Skeletal muscle cell (primary cell): ENCODE measurements around the gene LKAAEAR1.

Experiments
- DNase-seq: peaks from one replicate; pipeline ENCODE4 v3.0.0-alpha.2; 2010; ENCODE audit warnings: low read depth
- H3K4me3 ChIP-seq: 2 replicates; pipeline ENCODE4 v1.5.1; 2011; ENCODE audit warnings: low read depth, mild to moderate bottlenecking, control low read depth, low read length, moderate library complexity

The LKAAEAR1 gene

GRCh38 chr20:64042054-64042781 is 42.0 kb downstream of the LKAAEAR1 start:
- no peak for DNase-seq
- H3K4me3 ChIP-seq: peak overlapping the region; percentile 38

- no peak overlapping the region for H3K4me3 ChIP-seq
- DNase-seq: no peak
Measured at GRCh38 chr20:64041781-64042053, 42.5 kb downstream of the LKAAEAR1 start.

GRCh38 chr20:64041040-64041780 is 43.0 kb downstream of the LKAAEAR1 start:
- no peak overlapping the region for H3K4me3 ChIP-seq
- no peak for DNase-seq

DNA sequence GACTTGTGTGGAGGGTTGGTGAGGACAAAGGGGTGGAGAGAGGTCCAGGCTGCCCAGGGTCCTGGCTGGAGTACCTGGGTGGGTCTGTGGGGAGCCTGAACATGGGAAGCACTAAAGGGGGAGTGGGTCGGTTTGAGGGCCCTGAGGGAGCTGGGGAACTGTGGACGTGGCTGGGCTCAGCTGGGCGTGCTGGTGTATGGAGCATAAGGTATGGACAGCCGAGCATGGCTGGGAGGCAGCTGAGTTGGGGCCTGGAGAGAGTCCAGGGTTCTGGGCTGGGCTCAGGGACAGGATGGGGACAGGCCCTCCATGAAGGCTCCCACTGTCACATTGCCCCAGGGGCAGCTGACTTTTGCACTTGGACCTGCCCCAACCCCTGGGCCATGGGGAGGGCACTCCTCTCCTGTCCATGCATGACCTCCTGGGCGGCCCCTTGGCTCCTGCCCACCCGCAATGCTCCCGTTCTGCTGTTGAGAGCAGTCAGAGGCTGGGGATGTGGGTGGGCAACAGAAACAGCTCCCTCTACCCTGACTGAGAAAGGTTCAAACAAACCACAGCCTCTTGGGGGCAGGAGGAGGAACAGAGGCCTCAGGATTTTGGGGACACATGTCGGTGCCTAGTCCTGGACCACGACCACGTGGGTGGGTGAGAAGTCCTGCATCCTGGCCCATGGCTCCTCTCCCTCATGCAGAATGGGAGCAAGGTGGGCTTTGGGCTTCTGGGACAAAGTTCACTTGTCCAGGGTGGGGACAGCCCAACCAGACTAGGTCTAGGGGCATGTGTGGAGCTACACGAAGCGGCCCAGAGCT is 43.8 kb downstream of the LKAAEAR1 start:
- H3K4me3 ChIP-seq: no peak overlapping the region
- no peak for DNase-seq

DNA sequence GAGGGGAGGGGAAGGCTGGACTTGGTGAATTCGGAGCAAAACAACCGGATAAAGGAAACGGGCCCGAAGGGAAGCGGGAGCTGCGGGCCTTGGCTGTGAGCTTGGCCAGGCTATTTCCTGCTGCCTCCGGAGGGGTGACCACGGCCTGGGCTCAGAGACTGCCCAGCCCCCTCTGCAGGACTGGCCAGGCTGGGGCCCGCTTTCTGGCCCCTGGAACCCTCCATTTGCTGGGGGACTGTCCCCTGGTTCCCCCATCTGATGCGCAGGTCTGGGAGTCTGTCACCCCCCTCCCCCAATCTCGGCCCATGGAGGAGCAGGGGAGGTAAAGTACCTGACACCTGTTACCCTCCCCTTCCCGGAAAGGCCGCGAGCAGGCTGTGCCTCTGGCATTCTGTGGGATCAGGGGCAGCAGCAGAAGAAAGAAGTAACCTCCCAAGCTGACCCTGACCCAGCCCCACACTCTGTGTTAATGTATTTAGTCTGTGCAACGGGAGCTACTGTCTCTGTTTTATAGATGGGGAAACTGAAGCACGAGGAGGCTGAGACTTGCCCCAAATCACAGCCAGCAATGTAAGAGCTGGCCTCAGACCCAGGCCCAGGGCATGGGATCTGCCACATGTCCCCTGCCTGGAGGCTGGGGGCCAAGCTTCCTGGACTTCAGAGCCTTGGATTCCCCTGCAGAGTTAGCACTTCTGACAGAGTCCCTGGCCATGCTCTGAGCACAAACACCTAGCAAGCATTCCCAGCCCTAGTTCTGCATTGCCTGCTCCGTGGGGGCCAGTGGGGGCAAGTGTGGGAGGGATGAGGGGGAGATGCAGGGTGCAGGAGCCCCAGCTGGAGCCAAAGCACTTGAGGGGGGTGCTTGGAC is 44.7 kb downstream of the LKAAEAR1 start:
- no peak for DNase-seq
- peak overlapping the region; percentile 37 for H3K4me3 ChIP-seq

- DNase-seq: no peak
- H3K4me3 ChIP-seq: peak overlapping the region; percentile 37
Measured at GRCh38 chr20:64038565-64039292, 45.5 kb downstream of the LKAAEAR1 start.

DNA sequence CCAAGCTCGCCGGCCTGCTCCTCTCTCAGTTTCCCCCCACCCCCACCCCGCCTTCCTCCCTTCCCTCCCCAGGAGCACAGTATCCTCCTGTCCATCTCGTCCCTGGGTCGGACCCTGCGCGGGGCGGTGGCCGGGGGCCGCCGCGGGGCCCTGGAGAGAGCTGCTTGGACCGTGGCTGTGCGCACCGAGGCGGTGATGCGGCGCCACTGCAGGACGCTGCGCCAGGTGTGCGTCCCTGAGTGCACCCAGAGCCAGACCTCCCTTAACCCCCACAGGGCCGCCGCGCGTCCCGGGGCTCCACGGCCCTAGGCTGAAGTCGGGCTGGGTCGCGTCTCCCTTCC is 46.0 kb downstream of the LKAAEAR1 start:
- no peak overlapping the region for H3K4me3 ChIP-seq
- DNase-seq: no peak

GRCh38 chr20:64037498-64038213 is 46.5 kb downstream of the LKAAEAR1 start:
- DNase-seq: no peak
- H3K4me3 ChIP-seq: no peak overlapping the region

GRCh38 chr20:64037199-64037497 is 47.0 kb downstream of the LKAAEAR1 start:
- no peak for DNase-seq
- no peak overlapping the region for H3K4me3 ChIP-seq

GRCh38 chr20:64036346-64037198 is 47.6 kb downstream of the LKAAEAR1 start:
- no peak overlapping the region for H3K4me3 ChIP-seq

GRCh38 chr20:64035933-64036345 is 48.3 kb downstream of the LKAAEAR1 start, which contains the start of gene C20orf204:
Gene C20orf204 (plus strand): TSS chr20:64036182. CDS start chr20:64036324, 142 bp downstream.
- no peak within 1 kb of the TSS for H3K4me3 ChIP-seq
- no peak for DNase-seq

More at GRCh38 chr20:64036346-64037198, 47.6 kb downstream of the LKAAEAR1 start:
- DNase-seq: no peak

GRCh38 chr20:64035066-64035932 is 48.9 kb downstream of the LKAAEAR1 start:
- no peak overlapping the region for H3K4me3 ChIP-seq
- no peak for DNase-seq

DNA sequence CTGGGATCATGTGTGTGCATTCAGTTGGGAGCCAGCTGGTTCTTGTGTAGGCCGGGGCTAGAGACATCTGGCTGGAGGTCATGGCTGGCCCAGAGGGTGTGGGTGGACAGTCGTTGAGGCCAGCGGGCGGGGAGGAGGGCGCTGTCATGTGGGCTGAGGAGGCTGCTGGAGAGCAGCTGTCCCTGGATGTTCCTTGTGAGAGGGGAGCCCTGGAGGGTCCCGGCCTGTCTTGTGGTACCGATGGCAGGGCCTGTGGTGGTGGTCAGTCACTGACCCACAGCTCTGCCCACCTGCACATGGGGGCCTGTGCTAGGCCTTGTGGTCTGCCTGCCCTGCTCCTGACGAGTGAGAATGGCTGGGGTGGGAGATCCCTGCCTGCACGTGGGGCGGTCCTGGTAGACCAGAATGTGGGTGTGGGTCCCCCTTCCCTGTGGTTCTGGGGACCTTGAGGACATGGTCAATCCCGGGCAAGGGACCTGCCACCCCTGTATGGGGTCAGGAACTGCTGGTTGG is 50.2 kb downstream of the LKAAEAR1 start:
- no peak for DNase-seq
- no peak overlapping the region for H3K4me3 ChIP-seq
